Measurements from ENCODE around the gene CNTNAP2.

GRCh38 chr7:147777309-147777708 lies 1660.7 kb downstream of the CNTNAP2 start:
- TF ChIP-seq SUZ12 (IDR thresholded peaks at IDR 0.05; ENCODE audit: extremely low read depth, insufficient read depth, insufficient read length) (no peak), YY1 (IDR thresholded peaks at IDR 0.05; ENCODE audit: insufficient read depth, insufficient read length) (no peak), ZNF274 (IDR thresholded peaks at IDR 0.05; ENCODE audit: low read depth, low read length) (no peak)
